ENCODE data around the gene CD28. TPM values are rescaled to one million over a fixed set of nuclear protein-coding genes. Genes with fewer than 3 reads are reported as not detected.
"Not testable (repeated sequence)": the region's sequence is repeated elsewhere in the genome, so short reads cannot be mapped to it uniquely, and the experiment has no call there.

Gene CD28
- total RNA-seq, 1 experiment from 2014 or later, result not detected

DNA sequence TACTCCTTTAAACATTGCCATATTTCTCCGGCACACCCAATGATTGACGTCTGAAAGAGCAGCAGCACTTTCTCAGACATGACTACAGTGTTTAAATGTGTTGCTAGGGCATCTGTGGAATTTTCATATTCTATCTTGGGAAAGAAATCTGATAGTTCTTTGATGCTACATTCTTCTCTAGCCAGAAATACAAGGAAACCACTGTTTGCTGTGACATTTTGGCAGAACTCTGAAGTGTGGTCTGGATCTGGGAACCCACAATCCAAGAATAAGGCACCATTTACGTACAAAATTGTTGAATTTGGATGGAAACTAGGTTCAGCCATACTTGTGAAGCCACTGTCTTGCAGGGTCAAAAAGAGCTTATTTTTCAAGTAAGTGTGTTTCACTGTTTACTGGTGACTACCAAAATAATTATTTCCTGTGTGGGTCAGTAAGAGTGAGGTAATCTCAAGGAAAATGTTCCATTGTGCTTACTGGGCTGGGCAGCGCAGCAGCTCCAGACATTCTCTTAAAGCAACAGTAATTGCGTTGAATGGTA lies 21.3 kb upstream of the CD28 start:
- DNase-seq (ENCODE audit: low spot score), result no peak
- in situ Hi-C loops (cut with HindIII; ENCODE audit: low sequenced_read_pairs), result no loop called here

GRCh38 chr2:203685789-203686420 lies 20.5 kb upstream of the CD28 start:
- no peak for DNase-seq (ENCODE audit: low spot score)
- in situ Hi-C loops (cut with HindIII; ENCODE audit: low sequenced_read_pairs), result no loop called here

DNA sequence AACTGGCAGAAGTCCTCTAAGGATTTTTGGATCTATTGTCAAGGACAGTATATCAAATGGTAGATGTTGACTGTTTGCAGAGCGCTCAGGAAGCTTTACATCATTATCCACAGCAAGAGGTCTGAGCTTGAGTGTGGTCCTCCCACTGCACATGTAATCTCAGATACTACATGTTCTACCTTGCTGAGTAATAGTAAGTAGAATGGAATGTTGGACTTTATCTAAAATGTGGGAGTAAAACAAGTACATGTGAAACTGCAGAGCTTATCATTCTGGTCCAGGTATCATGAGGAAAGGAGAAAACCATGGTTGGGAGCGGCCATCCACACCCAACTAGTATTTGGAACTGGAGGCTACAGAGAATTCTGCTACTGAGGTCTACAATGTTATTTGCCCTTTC lies 19.3 kb upstream of the CD28 start:
- in situ Hi-C loops (cut with HindIII; ENCODE audit: low sequenced_read_pairs), result no loop called here
- no peak for DNase-seq (ENCODE audit: low spot score)

DNA sequence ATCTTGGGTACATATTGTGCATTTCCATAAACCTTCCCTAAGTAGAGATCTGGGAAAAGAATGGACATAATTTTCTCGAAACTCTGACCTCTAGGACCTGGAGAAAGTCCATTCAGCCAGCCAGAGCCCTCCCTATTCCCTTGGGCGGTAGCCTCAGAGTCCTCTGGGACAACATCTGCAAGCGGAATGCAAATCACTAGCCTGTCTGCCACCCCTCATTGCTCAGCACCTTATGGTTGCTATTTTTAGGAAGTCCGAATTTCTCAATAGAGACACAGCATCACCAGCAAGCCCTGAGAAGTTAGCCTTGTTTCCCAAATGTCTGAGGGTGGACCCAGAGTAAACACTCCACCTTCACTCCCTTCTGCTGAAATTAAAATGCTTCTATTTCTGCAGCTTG lies 17.6 kb upstream of the CD28 start:
- DNase-seq (ENCODE audit: low spot score), result no peak
- in situ Hi-C loops (cut with HindIII; ENCODE audit: low sequenced_read_pairs), result no loop called here

- DNase-seq (ENCODE audit: low spot score), result no peak
- in situ Hi-C loops (cut with HindIII; ENCODE audit: low sequenced_read_pairs), result no loop called here
Observed at GRCh38 chr2:203689426-203690116, 16.9 kb upstream of the CD28 start.

- DNase-seq (ENCODE audit: low spot score), result no peak
- in situ Hi-C loops (cut with HindIII; ENCODE audit: low sequenced_read_pairs), result no loop called here
Observed at GRCh38 chr2:203690117-203690431, 16.4 kb upstream of the CD28 start.

DNA sequence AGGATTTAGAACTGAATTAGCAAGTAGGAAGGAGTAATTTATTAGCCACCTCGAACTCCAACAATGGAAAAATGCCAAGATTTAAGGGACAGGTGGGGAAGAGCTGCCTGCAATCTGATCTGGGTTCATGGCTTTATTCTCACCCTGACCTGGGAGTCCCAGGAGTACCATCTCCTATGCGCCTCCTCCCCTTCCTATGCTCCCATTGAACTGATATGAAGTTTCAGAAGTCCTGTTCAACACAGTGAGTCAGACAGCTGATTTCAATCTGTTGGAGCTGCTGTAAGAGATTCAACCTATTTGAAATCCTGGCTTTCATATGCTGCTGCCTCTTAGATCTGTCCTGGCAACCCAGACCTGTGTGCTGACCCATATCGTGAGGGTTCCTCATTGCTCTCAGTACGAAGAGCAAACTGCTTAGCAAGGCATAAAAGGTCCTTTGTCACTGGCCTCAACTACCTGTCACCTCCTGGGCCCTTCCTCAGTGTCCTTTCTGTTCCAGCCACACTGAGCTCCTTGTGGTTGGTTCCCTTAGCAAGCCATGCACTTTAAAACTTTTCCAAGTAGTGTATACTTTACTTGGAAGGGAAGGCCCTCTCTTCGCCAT lies 15.9 kb upstream of the CD28 start:
- in situ Hi-C loops (cut with HindIII; ENCODE audit: low sequenced_read_pairs), result no loop called here
- no peak for DNase-seq (ENCODE audit: low spot score)

DNA sequence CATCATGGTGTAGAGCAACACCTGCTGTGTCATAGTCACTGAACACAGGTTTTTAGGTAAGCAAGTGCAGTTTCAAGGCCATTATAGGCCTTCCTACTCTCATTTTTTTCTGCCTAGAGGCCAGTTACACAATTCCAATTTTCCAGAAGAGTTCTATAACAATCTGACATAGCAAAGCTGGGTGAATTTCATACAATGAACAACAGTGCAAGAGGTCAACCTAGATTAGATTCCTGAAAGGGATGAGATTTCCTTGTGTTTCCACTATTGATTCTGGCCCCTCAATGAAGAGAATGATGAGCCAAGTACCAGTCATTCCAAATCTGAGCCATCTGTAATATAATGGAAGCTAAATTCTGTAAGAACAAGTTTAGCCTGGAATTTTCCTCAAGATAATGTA lies 15.3 kb upstream of the CD28 start:
- no peak for DNase-seq (ENCODE audit: low spot score)
- in situ Hi-C loops (cut with HindIII; ENCODE audit: low sequenced_read_pairs), result no loop called here

DNA sequence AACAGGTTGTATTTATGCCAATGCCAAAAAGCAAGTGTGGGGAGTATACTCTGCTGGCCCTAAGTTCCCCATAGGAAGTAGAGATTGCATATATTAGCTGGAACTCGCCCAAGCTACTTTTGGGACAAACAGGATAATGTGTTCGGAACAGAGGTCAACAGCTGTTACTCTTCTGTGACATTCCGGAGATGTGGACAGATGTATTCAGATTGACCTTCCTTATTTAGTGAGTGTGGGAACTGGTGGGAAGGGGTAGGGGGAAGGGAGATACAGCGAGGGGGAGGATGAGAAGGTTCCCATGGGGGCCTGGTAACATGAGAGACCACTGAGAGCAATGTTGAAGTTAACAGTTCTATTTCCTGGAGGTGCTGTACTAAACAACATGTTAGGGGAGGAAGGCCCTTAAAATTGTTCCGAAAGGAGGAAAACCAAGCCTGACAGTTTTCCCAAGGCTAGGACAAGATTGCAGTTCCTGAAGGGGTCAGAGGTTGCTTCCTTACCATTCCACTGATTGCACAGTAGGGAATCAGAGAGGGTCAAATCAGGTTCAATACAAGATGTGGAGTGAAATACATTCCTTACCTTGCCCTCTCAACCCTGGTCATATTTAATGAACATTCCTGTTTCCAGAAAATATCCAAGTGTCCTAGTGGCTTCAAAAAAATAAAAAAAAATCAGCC lies 14.3 kb upstream of the CD28 start:
- DNase-seq (ENCODE audit: low spot score), result no peak
- in situ Hi-C loops (cut with HindIII; ENCODE audit: low sequenced_read_pairs), result no loop called here

GRCh38 chr2:203693242-203693879 lies 13.1 kb upstream of the CD28 start:
- in situ Hi-C loops (cut with HindIII; ENCODE audit: low sequenced_read_pairs), result no loop called here
- DNase-seq (ENCODE audit: low spot score), result no peak

DNA sequence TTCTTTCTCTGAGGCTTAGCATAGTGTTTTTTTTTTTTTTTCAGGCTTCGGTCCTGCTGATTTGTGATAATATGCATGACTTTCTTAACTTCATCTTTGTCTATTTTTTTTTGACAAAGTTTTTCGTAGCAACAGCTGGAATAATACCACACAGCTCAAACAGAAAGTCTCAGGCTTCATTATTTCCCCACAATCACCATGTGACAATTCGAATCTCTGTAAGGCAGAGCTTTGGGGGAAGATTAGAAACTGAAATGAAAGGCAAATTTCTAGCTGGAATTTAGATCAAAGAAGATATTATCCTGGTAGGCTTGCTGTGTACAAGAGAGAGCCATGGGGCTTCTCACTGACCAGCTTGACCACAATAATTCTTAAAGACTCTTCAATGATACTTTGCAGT lies 12.2 kb upstream of the CD28 start:
- DNase-seq (ENCODE audit: low spot score), result no peak
- in situ Hi-C loops (cut with HindIII; ENCODE audit: low sequenced_read_pairs), result no loop called here

DNA sequence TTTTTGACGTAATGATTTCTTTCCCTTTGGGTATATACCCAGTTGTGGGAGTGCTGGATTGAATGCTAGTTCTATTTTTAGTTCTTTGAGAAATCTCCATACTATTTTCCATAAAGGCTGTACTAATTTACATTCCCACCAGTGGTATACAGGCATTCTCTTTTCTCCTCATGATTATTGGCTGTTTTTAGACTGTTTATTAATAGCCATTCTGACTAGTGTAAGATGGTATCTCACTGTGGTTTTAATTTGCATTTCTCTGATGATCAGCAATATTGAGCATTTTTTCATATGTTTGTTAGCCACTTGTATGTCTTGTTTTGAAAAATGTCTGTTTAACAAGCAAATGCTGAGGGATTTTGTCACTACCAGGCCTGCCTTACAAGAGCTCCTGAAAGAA lies 9.2 kb upstream of the CD28 start:
- in situ Hi-C loops (cut with HindIII; ENCODE audit: low sequenced_read_pairs), result no loop called here
- no peak for DNase-seq (ENCODE audit: low spot score)

GRCh38 chr2:203697763-203698162 lies 8.7 kb upstream of the CD28 start:
- DNase-seq (ENCODE audit: low spot score); in situ Hi-C loops (cut with HindIII; ENCODE audit: low sequenced_read_pairs): not testable (repeated sequence)

DNA sequence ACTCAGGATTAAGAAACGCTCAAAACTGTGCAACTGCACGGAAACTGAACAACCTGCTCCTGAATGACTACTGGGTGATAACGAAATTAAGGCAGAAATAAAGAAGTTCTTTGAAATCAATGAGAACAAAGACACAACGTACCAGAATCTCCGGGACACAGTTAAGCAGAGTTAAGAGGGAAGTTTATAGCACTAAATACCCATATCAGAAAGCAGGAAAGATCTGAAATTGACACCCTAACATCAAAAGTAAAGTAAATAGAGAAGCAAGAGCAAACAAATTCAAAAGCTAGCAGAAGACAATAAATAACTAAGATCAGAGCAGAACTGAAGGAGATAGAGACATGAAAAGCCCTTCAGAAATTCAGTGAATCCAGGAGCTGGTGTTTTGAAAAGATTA lies 8.0 kb upstream of the CD28 start:
- in situ Hi-C loops (cut with HindIII; ENCODE audit: low sequenced_read_pairs); DNase-seq (ENCODE audit: low spot score): not testable (repeated sequence)

DNA sequence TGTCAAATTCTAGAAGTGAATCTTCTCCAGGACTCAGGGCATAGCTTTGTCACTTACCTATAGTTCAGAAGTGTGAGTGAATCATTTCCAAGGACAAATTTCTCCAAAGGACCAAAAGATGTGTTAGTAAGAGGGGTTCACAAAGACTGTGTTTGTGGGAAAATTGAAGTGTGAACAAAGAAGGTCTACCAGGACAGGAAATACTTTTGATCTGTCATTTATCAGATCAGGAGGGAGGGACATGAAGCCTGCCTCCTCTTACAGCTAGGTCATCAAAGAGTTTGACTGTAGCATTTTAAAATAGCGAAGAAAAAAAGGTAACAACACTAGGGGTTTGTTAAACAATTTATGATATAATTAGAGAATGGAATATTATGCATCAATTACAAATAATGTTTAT lies 2.0 kb upstream of the CD28 start:
- in situ Hi-C loops (cut with HindIII; ENCODE audit: low sequenced_read_pairs), result no loop called here
- no peak for DNase-seq (ENCODE audit: low spot score)

DNA sequence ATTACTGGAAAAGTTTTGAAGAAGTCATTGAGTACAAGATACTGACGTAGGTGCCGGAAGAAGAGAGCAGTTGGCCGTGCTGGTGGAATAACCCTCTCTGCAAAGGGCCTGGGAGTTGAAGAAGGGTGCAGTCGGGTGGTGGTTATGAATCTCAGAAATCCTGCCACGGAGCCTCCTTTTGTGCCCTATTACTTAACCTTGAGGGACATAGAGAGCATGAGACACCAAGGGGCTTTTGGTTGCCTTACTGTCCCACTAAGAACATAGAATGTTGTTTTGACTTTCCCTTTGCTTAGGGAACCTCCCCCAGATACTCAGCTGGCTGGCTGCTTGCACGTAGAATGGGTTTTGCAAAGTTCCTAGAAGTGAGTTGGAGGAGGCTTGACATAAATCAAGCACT lies 1.3 kb upstream of the CD28 start:
- in situ Hi-C loops (cut with HindIII; ENCODE audit: low sequenced_read_pairs), result no loop called here
- DNase-seq (ENCODE audit: low spot score), result no peak

DNA sequence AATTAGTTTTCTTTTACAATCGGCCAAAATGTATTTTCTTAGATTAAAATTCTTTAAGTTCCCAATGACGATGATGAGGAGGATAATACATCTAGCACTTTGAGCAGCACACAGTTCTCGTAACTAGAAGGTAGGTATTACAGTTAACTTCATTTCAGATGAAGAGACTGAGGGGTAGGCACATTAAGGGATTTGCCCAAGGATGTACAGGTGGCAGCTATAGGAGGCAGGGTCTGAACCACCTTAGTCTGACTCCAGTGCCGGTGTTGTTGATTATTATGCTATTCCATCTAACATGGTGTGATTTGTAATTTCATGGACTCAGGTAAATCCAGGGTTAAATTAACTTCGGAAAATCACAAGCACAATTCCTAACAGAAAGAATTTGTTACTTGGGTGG lies 1.1 kb downstream of the CD28 start:
- no peak for DNase-seq (ENCODE audit: low spot score)
- in situ Hi-C loops (cut with HindIII; ENCODE audit: low sequenced_read_pairs), result no loop called here

DNA sequence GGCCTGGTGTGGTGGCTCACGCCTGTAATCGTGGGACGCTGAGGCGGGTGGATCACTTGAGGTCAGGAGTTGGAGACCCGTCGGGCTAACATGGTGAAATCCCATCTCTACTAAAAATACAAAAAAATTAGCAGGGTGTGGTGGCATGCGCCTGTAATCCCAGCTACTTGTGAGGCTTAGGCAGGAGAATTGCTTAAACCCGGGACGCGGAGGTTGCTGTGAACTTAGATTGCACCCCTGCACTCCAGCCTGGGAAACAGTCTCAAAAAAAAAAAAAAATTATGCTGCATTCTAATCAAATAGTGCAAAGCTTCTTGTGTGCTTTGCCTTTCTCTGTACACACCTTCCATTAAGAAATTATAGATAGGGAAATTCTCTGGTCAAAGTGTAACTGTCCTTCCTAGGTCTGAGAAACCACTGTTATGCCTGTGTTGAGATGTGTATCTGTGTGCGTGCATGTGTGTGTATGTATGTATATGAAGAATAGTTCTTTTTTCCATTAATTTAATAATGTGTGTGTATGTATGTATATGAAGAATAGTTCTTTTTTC lies 2.5 kb downstream of the CD28 start:
- DNase-seq (ENCODE audit: low spot score), result no peak
- in situ Hi-C loops (cut with HindIII; ENCODE audit: low sequenced_read_pairs), result no loop called here

- in situ Hi-C loops (cut with HindIII; ENCODE audit: low sequenced_read_pairs), result no loop called here
- no peak for DNase-seq (ENCODE audit: low spot score)
Observed at GRCh38 chr2:203709416-203710040, 3.1 kb downstream of the CD28 start.

Data from G401 (cell line).